ENCODE measurements around the gene TTC21B.

TTC21B gene

GRCh38 chr2:165920748-165921147 is 32.8 kb downstream of the TTC21B start:
- no peak for DNase-seq

GRCh38 chr2:165913636-165914035 is 39.9 kb downstream of the TTC21B start:
- no peak for DNase-seq

GRCh38 chr2:165911981-165912380 is 41.6 kb downstream of the TTC21B start:
- no peak for DNase-seq

GRCh38 chr2:165911231-165911630 is 42.3 kb downstream of the TTC21B start:
- DNase-seq, result no peak

GRCh38 chr2:165909466-165909865 is 44.1 kb downstream of the TTC21B start:
- DNase-seq, result no peak

GRCh38 chr2:165905854-165906253 is 47.7 kb downstream of the TTC21B start:
- no peak for DNase-seq

GRCh38 chr2:165905269-165905668 is 48.3 kb downstream of the TTC21B start:
- DNase-seq, result no peak

GRCh38 chr2:165904432-165904831 is 49.1 kb downstream of the TTC21B start:
- DNase-seq, result no peak

GRCh38 chr2:165903406-165903805 is 50.2 kb downstream of the TTC21B start:
- no peak for DNase-seq

- DNase-seq, result no peak
Observed at GRCh38 chr2:165902934-165903333, 50.6 kb downstream of the TTC21B start.

GRCh38 chr2:165901620-165902298 is 51.8 kb downstream of the TTC21B start:
- no peak for DNase-seq

- no peak for DNase-seq
Observed at GRCh38 chr2:165899311-165899710, 54.3 kb downstream of the TTC21B start.

- DNase-seq, result no peak
Observed at GRCh38 chr2:165898381-165898780, 55.2 kb downstream of the TTC21B start.

- no peak for DNase-seq
Observed at GRCh38 chr2:165897726-165898125, 55.9 kb downstream of the TTC21B start.

GRCh38 chr2:165897074-165897473 is 56.5 kb downstream of the TTC21B start:
- DNase-seq, result no peak

GRCh38 chr2:165895974-165896373 is 57.6 kb downstream of the TTC21B start:
- DNase-seq, result no peak

GRCh38 chr2:165893556-165893955 is 60.0 kb downstream of the TTC21B start:
- DNase-seq, result no peak

GRCh38 chr2:165892526-165892925 is 61.0 kb downstream of the TTC21B start:
- DNase-seq, result no peak

GRCh38 chr2:165891943-165892342 is 61.6 kb downstream of the TTC21B start:
- no peak for DNase-seq

GRCh38 chr2:165891345-165891744 is 62.2 kb downstream of the TTC21B start:
- DNase-seq, result no peak

- no peak for DNase-seq
Observed at GRCh38 chr2:165889798-165890197, 63.8 kb downstream of the TTC21B start.

- no peak for DNase-seq
Observed at GRCh38 chr2:165889158-165889557, 64.4 kb downstream of the TTC21B start.

GRCh38 chr2:165888171-165888570 is 65.4 kb downstream of the TTC21B start:
- DNase-seq, result no peak

- DNase-seq, result peak; percentile 77
Observed at GRCh38 chr2:165886487-165887146, 67.0 kb downstream of the TTC21B start.
